ENCODE measurements around the gene SEMA5A. TPM values are rescaled to one million over a fixed set of nuclear protein-coding genes. Genes with fewer than 3 reads are reported as not detected.

SEMA5A gene
- total RNA-seq, 1 experiment from 2014 or later = 9.3 TPM

GRCh38 chr5:9015260-9015936 is 530.5 kb downstream of the SEMA5A start (continued):
- TF ChIP-seq HMGXB4 (CRISPR knock-in tag; IDR thresholded peaks at IDR 0.05) = no peak
- TF ChIP-seq FOXP4 (CRISPR knock-in tag; IDR thresholded peaks at IDR 0.05) = no peak

GRCh38 chr5:9013147-9013546 is 532.7 kb downstream of the SEMA5A start:
- no peak overlapping the region for H3K27ac Mint-ChIP-seq
- ChIA-PET POLR2A (no interaction called here), CTCF (interaction anchor here (1.4 kb wide), 1 partner anchor 105 kb away, joined by 5 read pairs; no protein-coding TSS in a partner anchor)
- ATAC-seq (no peak), DNase-seq (ENCODE audit: low spot score) (no peak)
- TF ChIP-seq KAT7 (CRISPR knock-in tag; IDR thresholded peaks at IDR 0.05; ENCODE audit: borderline replicate concordance) (no peak), CTCF (IDR thresholded peaks at IDR 0.05) (no peak), IRF2 (CRISPR knock-in tag; IDR thresholded peaks at IDR 0.05; ENCODE audit: borderline replicate concordance, low read depth) (no peak), ZNF317 (CRISPR knock-in tag; IDR thresholded peaks at IDR 0.05; ENCODE audit: borderline replicate concordance, low read depth) (no peak), TEAD4 (CRISPR knock-in tag; IDR thresholded peaks at IDR 0.05) (no peak), OVOL2 (CRISPR knock-in tag; IDR thresholded peaks at IDR 0.05; ENCODE audit: borderline replicate concordance) (no peak), MYBL2 (CRISPR knock-in tag; IDR thresholded peaks at IDR 0.05) (no peak), JUN (CRISPR knock-in tag; IDR thresholded peaks at IDR 0.05) (no peak), NR3C1 (CRISPR knock-in tag; conservative IDR thresholded peaks at IDR 0.05; ENCODE audit: low read depth) (no peak), MLX (CRISPR knock-in tag; IDR thresholded peaks at IDR 0.05) (no peak), CREB1 (CRISPR knock-in tag; IDR thresholded peaks at IDR 0.05) (no peak), NR2C2 (CRISPR knock-in tag; IDR thresholded peaks at IDR 0.05) (no peak), NFATC4 (CRISPR knock-in tag; IDR thresholded peaks at IDR 0.05) (no peak), GABPB1 (CRISPR knock-in tag; IDR thresholded peaks at IDR 0.05) (no peak), TCF7 (CRISPR knock-in tag; IDR thresholded peaks at IDR 0.05; ENCODE audit: low read depth) (no peak), ATF1 (CRISPR knock-in tag; IDR thresholded peaks at IDR 0.05) (no peak)
- no peaks in the 10 kb centered on the region; the same call in 1 of the 2 replicates for H3K27me3 Mint-ChIP-seq (ENCODE audit: low read depth)
- no peak overlapping the region for H3K4me3 Mint-ChIP-seq
- peaks cover 16% of the 10 kb centered on the region for H3K36me3 Mint-ChIP-seq
- peaks cover 27% of the 10 kb centered on the region for H3K9me3 Mint-ChIP-seq
- H3K4me1 Mint-ChIP-seq = peaks cover 8% of the 10 kb centered on the region

Measured in WTC11 (cell line).